Natural killer cell treated with Interleukin-12 subunit alpha and Interleukin-12 subunit beta and Interleukin-15 and Interleukin-18, amount 100 ng/mL, for 72 hours (primary cell): Measurements from ENCODE around the gene IPPK. TPM values are rescaled to one million over a fixed set of nuclear protein-coding genes. Genes with fewer than 3 reads are reported as not detected.

Source experiments
- ATAC-seq, 2 donors: fragments of 150-1000 bp; cut with Tn5 transposase in 1 of 2; sonication (Bioruptor Pico), chemical (Tn5 transposase) in 1 of 2; 2 replicates each; pipeline ENCODE4 v1.10.0; 2021
- DNase-seq: peaks from one replicate; pipeline ENCODE4 v3.0.0; 2022; ENCODE audit warnings: low spot score
- H3K27ac Mint-ChIP-seq, 2 donors: 1 replicate in 1 of 2; 2 replicates in 1 of 2; pipeline ENCODE4 v1.8.0; 2022; ENCODE audit warnings: mixed read lengths in 2 of 2, mild to moderate bottlenecking in 1 of 2, moderate library complexity in 1 of 2
- H3K27me3 Mint-ChIP-seq, 2 donors: 1 replicate in 1 of 2; 2 replicates in 1 of 2; pipeline ENCODE4 v1.8.0; 2022; ENCODE audit warnings: mixed read lengths in 2 of 2
- H3K36me3 Mint-ChIP-seq: one replicate; pipeline ENCODE4 v1.8.0; 2022; ENCODE audit warnings: mixed read lengths
- H3K4me1 Mint-ChIP-seq, 2 donors: 1 replicate in 1 of 2; 2 replicates in 1 of 2; pipeline ENCODE4 v1.8.0; 2022; ENCODE audit warnings: low read depth in 2 of 2, mixed read lengths in 2 of 2, mild to moderate bottlenecking in 1 of 2
- H3K4me3 Mint-ChIP-seq: one replicate; pipeline ENCODE4 v1.8.0; 2022; ENCODE audit warnings: mixed read lengths
- H3K9me3 Mint-ChIP-seq: 2 replicates; pipeline ENCODE4 v1.8.0; 2022; ENCODE audit warnings: mixed read lengths
- total RNA-seq, 2 donors: library from RNA; stranded (reverse); gene quantifications; one replicate each; pipeline ENCODE4 v1.2.3, GENCODE V29; 2022

The IPPK gene
- total RNA-seq, 2 donors from 2014 or later: 11.8 to 21.9 TPM

- ATAC-seq (no peak), DNase-seq (no peak)
- Mint-ChIP-seq H3K27me3 (no peaks in the 10 kb centered on the region), H3K4me3 (no peak overlapping the region), H3K4me1 (peaks cover 15 to 21% of the 10 kb centered on the region in 2 donors), H3K9me3 (no peaks in the 10 kb centered on the region), H3K27ac (peak overlapping the region; percentile 55 to 71), H3K36me3 (no peaks in the 10 kb centered on the region)
Measured at GRCh38 chr9:92711146-92711545, 41.2 kb upstream of the IPPK start.

DNA sequence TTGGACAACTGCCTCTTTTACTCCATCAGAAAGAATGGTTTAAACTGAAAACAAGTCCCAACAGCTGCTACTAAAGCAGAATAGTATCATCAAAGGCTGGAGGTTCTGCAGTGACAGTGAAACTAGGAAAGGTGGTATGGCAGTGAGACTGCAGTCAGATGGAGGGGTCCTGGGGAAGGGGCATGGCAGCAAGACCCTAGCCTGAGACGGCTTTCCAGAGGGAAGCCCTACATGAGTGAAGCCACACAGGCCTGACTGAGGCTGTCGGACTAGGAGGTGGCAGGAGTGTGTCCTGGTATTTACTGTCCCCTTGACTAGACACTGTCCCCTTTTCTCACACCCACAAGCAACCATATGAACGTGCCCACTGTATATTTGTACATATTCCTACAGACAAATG, 40.4 kb upstream of the IPPK start:
- Mint-ChIP-seq H3K36me3 (no peaks in the 10 kb centered on the region), H3K4me3 (no peak overlapping the region), H3K4me1 (peaks cover 17 to 24% of the 10 kb centered on the region in 2 donors), H3K27me3 (no peaks in the 10 kb centered on the region), H3K27ac (no peak overlapping the region), H3K9me3 (no peaks in the 10 kb centered on the region)
- DNase-seq: no peak
- ATAC-seq: no peak

DNA sequence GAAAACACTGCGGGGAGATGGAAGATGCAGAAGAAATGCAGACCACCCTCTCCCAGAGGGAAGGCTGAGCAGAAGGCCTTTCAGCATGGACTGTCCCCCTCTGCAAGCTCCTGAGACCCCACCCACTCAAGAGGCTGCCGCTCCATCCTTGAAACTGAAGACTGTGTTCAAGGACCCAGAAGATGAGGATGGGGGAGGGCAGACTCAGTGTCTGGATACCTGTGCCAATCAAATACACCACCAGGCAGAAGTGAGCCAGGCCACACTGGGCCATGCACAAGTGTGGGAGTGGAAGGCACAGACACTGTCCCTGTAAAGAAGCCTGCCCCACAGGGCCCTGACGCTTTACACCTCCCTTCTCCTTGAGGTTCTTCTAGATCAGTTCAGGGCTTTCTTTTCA, 40.0 kb upstream of the IPPK start:
- no peaks in the 10 kb centered on the region for H3K36me3 Mint-ChIP-seq

GRCh38 chr9:92709240-92709639, 39.3 kb upstream of the IPPK start:
- peaks cover 17 to 24% of the 10 kb centered on the region in 2 donors for H3K4me1 Mint-ChIP-seq
- H3K27ac Mint-ChIP-seq: no peak overlapping the region
- no peaks in the 10 kb centered on the region for H3K9me3 Mint-ChIP-seq
- no peaks in the 10 kb centered on the region for H3K27me3 Mint-ChIP-seq
- H3K36me3 Mint-ChIP-seq: no peaks in the 10 kb centered on the region
- H3K4me3 Mint-ChIP-seq: no peak overlapping the region
- ATAC-seq (no peak), DNase-seq (no peak)

More for the DNA sequence above, 40.0 kb upstream of the IPPK start:
- H3K27me3 Mint-ChIP-seq: no peaks in the 10 kb centered on the region
- H3K27ac Mint-ChIP-seq: no peak overlapping the region
- no peak overlapping the region for H3K4me3 Mint-ChIP-seq
- no peak for ATAC-seq
- no peaks in the 10 kb centered on the region for H3K9me3 Mint-ChIP-seq
- H3K4me1 Mint-ChIP-seq: peaks cover 17 to 24% of the 10 kb centered on the region in 2 donors
- DNase-seq: no peak

DNA sequence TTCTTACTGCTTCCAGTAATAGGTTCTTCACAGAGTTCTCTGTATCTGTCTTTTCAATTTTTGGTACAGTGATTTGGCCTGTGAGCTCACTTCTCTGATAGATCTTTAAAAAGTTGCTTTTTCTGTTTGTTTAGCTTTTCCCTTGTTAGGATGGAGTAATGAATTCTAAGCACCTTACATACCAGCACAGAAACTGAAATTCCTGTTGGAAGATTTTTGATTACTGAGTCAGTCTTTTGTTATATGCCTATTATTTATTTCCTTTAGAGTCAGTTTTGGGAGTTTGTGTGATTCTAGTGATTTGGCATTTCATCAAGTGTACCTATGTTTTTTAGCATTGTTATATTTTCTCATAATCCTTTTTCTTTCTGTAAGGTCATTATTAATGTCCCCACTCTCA, 37.6 kb upstream of the IPPK start:
- DNase-seq (no peak), ATAC-seq (no peak)
- Mint-ChIP-seq H3K4me3 (no peak overlapping the region), H3K9me3 (no peaks in the 10 kb centered on the region), H3K27me3 (no peaks in the 10 kb centered on the region), H3K36me3 (peaks cover 4% of the 10 kb centered on the region), H3K27ac (no peak overlapping the region), H3K4me1 (peaks cover 15 to 19% of the 10 kb centered on the region in 2 donors)

- H3K36me3 Mint-ChIP-seq: peaks cover 4% of the 10 kb centered on the region
- H3K4me1 Mint-ChIP-seq: peaks cover 8% of the 10 kb centered on the region in 2 donors
- ATAC-seq: peak in 1 of 2 donors; percentile 75
- no peaks in the 10 kb centered on the region for H3K27me3 Mint-ChIP-seq
- peak overlapping the region in 1 of 2 donors; percentile 12 for H3K27ac Mint-ChIP-seq
- DNase-seq: no peak
- H3K9me3 Mint-ChIP-seq: no peaks in the 10 kb centered on the region
- H3K4me3 Mint-ChIP-seq: no peak overlapping the region
Measured at GRCh38 chr9:92706218-92706940, 36.4 kb upstream of the IPPK start.

- Mint-ChIP-seq H3K36me3 (peaks cover 4% of the 10 kb centered on the region), H3K27ac (no peak overlapping the region)
Measured at GRCh38 chr9:92704528-92704927, 34.6 kb upstream of the IPPK start.

GRCh38 chr9:92696619-92697018, 26.7 kb upstream of the IPPK start:
- peaks cover 0 to 10% of the 10 kb centered on the region in 2 donors for H3K4me1 Mint-ChIP-seq
- H3K4me3 Mint-ChIP-seq: no peak overlapping the region
- no peak for DNase-seq
- no peak for ATAC-seq
- H3K9me3 Mint-ChIP-seq: peaks cover 38% of the 10 kb centered on the region
- H3K36me3 Mint-ChIP-seq: peaks cover 43% of the 10 kb centered on the region
- H3K27me3 Mint-ChIP-seq: peaks cover 5 to 7% of the 10 kb centered on the region in 2 donors
- peak overlapping the region in 1 of 2 donors; percentile 6 for H3K27ac Mint-ChIP-seq

More at GRCh38 chr9:92704528-92704927, 34.6 kb upstream of the IPPK start:
- ATAC-seq (no peak), DNase-seq (no peak)
- Mint-ChIP-seq H3K27me3 (no peaks in the 10 kb centered on the region), H3K9me3 (no peaks in the 10 kb centered on the region), H3K4me3 (no peak overlapping the region), H3K4me1 (peaks cover 6 to 8% of the 10 kb centered on the region in 2 donors)

DNA sequence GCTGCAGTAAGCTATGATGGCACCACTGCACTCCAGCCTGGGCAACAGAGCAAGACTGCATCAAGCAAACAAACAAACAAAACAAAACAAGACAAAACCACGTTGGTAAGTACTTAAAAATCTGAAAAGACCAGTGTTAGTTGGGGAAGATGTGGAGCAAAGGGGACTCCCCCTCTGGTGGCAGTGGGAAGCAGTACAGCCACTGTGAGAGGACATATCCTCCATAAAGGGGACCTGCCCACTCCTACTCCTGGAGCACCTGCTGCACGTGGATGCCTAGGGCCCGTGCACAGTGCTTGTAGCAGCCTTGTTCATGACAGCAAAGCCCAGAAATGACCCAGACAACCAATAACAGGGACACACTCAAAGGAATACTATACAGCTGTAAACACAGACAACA, 17.0 kb upstream of the IPPK start:
- Mint-ChIP-seq H3K27me3 (no peaks in the 10 kb centered on the region), H3K4me1 (no peaks in the 10 kb centered on the region), H3K9me3 (peaks cover 6% of the 10 kb centered on the region), H3K36me3 (no peaks in the 10 kb centered on the region), H3K27ac (no peak overlapping the region), H3K4me3 (no peak overlapping the region)
- DNase-seq (no peak), ATAC-seq (no peak)

- ATAC-seq (no peak), DNase-seq (no peak)
- Mint-ChIP-seq H3K27ac (no peak overlapping the region), H3K9me3 (peaks cover 2% of the 10 kb centered on the region), H3K27me3 (no peaks in the 10 kb centered on the region), H3K36me3 (no peaks in the 10 kb centered on the region), H3K4me3 (no peak overlapping the region), H3K4me1 (no peaks in the 10 kb centered on the region)
Measured at GRCh38 chr9:92685022-92685421, 15.1 kb upstream of the IPPK start.

DNA sequence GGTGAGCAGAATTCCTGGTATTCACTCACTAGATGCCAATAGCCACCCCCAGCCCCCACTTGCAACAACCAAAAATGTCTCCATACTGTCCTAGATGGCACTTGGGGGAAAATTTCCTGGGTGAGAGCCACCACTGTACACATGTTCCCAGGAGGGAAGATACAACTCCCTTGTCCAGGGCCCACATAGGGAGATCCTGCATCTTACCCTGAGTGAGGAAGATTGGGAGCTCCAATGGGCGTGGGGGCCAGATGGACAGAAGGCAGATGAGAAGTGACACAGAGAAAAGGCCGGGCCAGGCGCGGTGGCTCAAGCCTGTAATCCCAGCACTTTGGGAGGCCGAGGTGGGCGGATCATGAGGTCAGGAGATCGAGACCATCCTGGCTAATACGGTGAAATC, 12.3 kb upstream of the IPPK start:
- Mint-ChIP-seq H3K4me1 (no peaks in the 10 kb centered on the region), H3K36me3 (no peaks in the 10 kb centered on the region), H3K27me3 (no peaks in the 10 kb centered on the region), H3K4me3 (no peak overlapping the region), H3K9me3 (no peaks in the 10 kb centered on the region), H3K27ac (no peak overlapping the region)
- ATAC-seq: no peak
- no peak for DNase-seq

DNA sequence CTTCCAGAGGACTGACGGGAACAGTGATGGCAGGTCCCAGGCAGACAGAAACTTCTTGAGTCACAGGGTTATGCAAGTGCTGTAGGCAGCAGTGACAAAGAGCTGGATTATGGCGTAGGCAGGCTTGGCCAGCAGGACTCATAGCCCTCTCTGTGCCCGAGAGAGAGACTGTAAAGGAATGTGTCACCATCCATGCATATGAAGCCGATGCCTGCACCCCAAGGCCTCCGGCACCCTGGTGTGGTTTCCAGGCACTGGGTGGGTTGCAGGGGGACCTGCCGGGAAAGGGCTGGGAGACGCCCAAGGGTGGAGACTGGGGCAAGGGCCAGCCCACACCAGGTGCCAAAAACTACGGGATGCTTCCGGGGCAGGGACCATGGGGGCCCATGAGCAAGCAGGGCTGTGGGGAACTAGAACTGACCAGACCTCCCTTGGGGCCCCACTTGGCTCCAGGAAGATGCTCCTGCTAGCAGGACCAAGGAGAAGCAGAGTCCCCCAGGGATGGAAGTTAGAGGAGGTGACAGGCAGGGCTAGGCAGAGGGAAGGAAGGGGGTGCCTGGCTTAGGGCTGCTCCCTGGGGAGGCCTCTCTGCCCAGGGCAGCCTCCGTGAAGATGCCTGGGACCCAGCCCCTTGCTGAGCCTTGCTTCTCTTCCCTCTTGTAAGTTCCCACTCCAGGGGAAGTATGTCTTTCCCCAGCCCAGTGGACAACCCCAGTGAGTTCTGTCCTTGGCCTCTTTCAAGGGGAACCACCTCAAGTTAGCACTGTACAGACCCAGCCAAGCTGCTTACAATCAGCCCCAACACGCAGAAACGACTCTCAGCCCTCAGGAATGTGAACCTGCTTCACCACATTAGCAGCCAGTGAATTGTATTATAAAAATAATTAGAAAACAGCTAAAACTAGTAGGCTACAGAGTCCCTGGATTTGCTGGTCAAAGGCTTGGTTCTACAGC, 10.5 kb upstream of the IPPK start:
- H3K4me3 Mint-ChIP-seq: no peak overlapping the region
- no peaks in the 10 kb centered on the region for H3K4me1 Mint-ChIP-seq
- H3K27ac Mint-ChIP-seq: peak overlapping the region in 1 of 2 donors; percentile 56
- H3K36me3 Mint-ChIP-seq: no peaks in the 10 kb centered on the region
- H3K27me3 Mint-ChIP-seq: no peaks in the 10 kb centered on the region
- ATAC-seq: peak; percentile 48 to 52
- no peak for DNase-seq
- no peaks in the 10 kb centered on the region for H3K9me3 Mint-ChIP-seq

DNA sequence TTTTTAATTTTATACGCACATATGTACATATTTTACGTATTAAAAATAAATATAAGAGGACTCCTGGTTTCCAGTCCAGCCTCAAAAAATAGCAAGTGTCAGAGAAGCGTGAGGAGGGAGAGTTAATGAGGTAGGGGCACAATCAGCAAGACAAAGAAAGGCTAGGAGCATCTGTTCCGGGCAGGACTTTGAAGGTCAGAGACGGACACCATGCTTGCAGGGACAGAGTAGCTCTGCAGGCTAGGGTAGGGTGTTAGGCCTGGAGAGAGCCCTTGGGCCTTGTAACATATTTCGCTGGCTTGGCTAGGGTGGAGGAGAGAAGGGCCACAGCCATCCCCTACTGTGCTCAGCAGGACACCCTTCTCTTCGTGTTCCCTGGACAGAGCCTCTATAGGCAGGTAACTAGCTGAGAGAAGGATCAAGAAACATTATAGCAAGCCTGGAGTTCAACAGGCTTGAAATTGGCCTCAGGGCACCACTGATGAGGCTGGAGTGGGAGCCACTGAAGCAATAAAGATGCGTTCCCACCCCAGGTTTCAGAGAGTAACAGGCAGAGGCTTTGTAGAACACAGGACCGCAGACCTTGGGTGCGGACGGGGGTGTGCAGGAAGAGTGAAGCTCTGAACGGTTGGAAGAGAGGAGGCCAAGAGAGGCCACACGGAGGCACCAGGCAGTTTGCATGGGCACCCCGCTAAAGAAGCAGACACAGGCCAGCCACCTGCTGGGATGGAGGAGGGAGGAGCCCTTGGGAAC, 9.7 kb upstream of the IPPK start:
- DNase-seq (no peak), ATAC-seq (peak in 1 of 2 donors; percentile 11)
- Mint-ChIP-seq H3K4me1 (peaks cover 0 to 3% of the 10 kb centered on the region in 2 donors), H3K9me3 (no peaks in the 10 kb centered on the region), H3K27ac (peak overlapping the region in 1 of 2 donors; percentile 56), H3K36me3 (no peaks in the 10 kb centered on the region), H3K27me3 (no peaks in the 10 kb centered on the region), H3K4me3 (no peak overlapping the region)
